Measurements from ENCODE around the gene UBE2D2. TPM values are rescaled to one million over a fixed set of nuclear protein-coding genes. Genes with fewer than 3 reads are reported as not detected.
A peak's percentile ranks its signal among the peaks of the same experiment; 100 is the strongest.
"Not testable (repeated sequence)": the region's sequence is repeated elsewhere in the genome, so short reads cannot be mapped to it uniquely, and the experiment has no call there.

The UBE2D2 gene
- total and polyA plus RNA-seq, 2 experiments from 2014 or later = 120 to 172 TPM

DNA sequence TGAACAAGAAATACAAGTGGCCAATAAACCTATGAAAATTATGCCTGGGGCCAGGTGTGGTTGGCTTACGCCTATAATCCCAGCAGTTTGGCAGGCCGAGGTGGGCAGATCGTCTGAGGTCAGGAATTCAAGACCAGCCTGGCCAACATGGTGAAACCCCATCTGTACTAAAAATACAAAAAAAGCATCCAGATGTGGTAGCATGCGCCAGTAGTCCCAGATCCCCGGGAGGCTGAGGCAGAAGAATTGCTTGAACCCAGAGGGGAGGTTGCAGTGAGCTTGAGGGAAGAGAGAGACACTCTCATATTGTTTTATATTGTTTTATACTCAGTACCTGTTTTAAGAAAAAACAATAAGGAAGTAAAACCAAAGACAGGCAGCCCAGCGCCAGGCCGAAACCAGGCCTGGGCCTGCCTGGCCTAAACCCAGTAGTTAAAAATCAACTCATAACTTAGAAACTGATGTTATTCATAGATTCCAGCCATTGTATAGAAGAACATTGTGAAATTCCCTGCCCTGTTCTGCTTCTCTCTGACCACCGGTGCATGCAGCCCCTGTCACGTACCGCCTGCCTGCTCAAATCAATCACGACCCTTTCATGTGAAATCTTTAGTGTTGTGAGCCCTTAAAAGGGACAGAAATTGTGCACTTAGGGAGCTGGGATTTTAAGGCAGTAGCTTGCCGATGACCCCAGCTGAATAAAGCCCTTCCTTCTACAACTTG is 35.4 kb upstream of the UBE2D2 start:
- Histone ChIP-seq H3K4me3 (peak overlapping the region; percentile 10; the same call in 1 of the 2 replicates), H3K4me1 (ENCODE audit: insufficient read depth) (peaks cover 72% of the 10 kb centered on the region), H3K4me2 (peak overlapping the region; percentile 71), H3F3A (replicated peaks; ENCODE audit: low read depth) (peaks cover 17% of the 10 kb centered on the region)
- peaks cover 64% of the 10 kb centered on the region for H3K4me1 Mint-ChIP-seq
- not testable (repeated sequence) for H3K27me3 ChIP-seq (ENCODE audit: insufficient read depth); H3K79me2 ChIP-seq (replicated peaks; ENCODE audit: insufficient read depth); H3K27ac ChIP-seq (ENCODE audit: low read depth); H3K4me3 Mint-ChIP-seq; H3K27ac Mint-ChIP-seq; H3K9me2 ChIP-seq (ENCODE audit: insufficient read depth); H2AFZ ChIP-seq; ATAC-seq; H3K36me3 ChIP-seq (ENCODE audit: insufficient read depth); DNase-seq (ENCODE audit: low spot score); H4K20me1 ChIP-seq (replicated peaks; ENCODE audit: insufficient read depth)
- H3K9me3 Mint-ChIP-seq = peaks cover 18% of the 10 kb centered on the region; the same call in 2 of the 3 replicates
- peaks cover 12% of the 10 kb centered on the region; the same call in 1 of the 3 replicates for H3K36me3 Mint-ChIP-seq (ENCODE audit: low read depth)
- peaks cover 13% of the 10 kb centered on the region for H3K27me3 Mint-ChIP-seq (ENCODE audit: insufficient read depth, low read depth, poor library complexity)

DNA sequence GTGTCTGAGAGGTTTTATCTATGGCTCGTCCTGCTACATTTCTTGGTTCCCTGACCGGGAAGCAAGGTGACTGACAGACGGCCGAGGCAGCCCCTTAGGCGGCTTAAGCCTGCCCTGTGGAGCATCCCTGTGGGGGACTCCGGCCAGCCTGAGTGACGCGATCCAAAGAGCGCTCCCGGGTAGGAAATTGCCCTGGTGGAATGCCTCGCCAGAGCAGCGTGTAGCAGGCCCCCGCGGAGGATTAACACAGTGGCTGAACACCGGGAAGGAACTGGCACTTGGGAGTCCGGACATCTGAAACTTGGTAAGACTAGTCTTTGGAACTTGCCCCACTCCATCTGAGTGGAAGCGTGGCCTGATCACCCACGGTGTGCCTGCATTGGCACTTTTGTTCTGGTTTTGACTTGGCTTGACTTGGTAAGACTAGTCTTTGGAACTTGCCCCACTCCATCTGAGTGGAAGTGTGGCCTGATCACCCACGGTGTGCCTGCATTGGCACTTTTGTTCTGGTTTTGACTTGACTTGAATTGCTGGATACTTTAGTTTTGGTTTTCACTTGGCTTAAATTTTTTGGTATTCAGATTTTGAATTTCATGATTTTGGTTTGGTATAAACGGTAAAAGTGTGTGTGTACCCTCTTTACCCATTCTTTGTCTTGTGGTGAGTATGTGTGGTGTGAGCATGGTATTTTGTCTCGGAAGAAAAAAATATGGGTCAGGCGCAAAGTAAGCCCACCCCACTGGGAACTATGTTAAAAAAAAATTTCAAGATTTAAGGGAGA is 34.6 kb upstream of the UBE2D2 start:
- peaks cover 62% of the 10 kb centered on the region for H3K4me1 Mint-ChIP-seq

GRCh38 chr5:139527090-139527470 is 34.1 kb upstream of the UBE2D2 start:
- H3K27me3 Mint-ChIP-seq (ENCODE audit: insufficient read depth, low read depth, poor library complexity) = peaks cover 14% of the 10 kb centered on the region
- H3K4me3 Mint-ChIP-seq = peak overlapping the region; percentile 11; the same call in 1 of the 3 replicates
- H3K4me3 ChIP-seq = not testable (repeated sequence)

More for the DNA sequence above, 34.6 kb upstream of the UBE2D2 start:
- Mint-ChIP-seq H3K9me3 (peaks cover 23% of the 10 kb centered on the region), H3K27me3 (ENCODE audit: insufficient read depth, low read depth, poor library complexity) (peaks cover 14% of the 10 kb centered on the region), H3K36me3 (ENCODE audit: low read depth) (peaks cover 15% of the 10 kb centered on the region; the same call in 1 of the 3 replicates), H3K4me3 (peak overlapping the region; percentile 11; the same call in 1 of the 3 replicates)
- peaks cover 67% of the 10 kb centered on the region for H3K4me1 ChIP-seq (ENCODE audit: insufficient read depth)
- H3K9me2 ChIP-seq (ENCODE audit: insufficient read depth); H3K27ac ChIP-seq (ENCODE audit: low read depth); H2AFZ ChIP-seq; H4K20me1 ChIP-seq (replicated peaks; ENCODE audit: insufficient read depth); H3K36me3 ChIP-seq (ENCODE audit: insufficient read depth); H3K27me3 ChIP-seq (ENCODE audit: insufficient read depth); ATAC-seq; H3K27ac Mint-ChIP-seq; H3K4me3 ChIP-seq; H3K79me2 ChIP-seq (replicated peaks; ENCODE audit: insufficient read depth): not testable (repeated sequence)
- peaks cover 17% of the 10 kb centered on the region for H3F3A ChIP-seq (replicated peaks; ENCODE audit: low read depth)
- peak overlapping the region; percentile 71 for H3K4me2 ChIP-seq
- peak; percentile 34 for DNase-seq (ENCODE audit: low spot score)

GRCh38 chr5:139527896-139528467 is 33.2 kb upstream of the UBE2D2 start:
- H3F3A ChIP-seq (replicated peaks; ENCODE audit: low read depth) = not testable (repeated sequence)

More at GRCh38 chr5:139527090-139527470, 34.1 kb upstream of the UBE2D2 start:
- not testable (repeated sequence) for H4K20me1 ChIP-seq (replicated peaks; ENCODE audit: insufficient read depth); DNase-seq (ENCODE audit: low spot score); H3K27me3 ChIP-seq (ENCODE audit: insufficient read depth); H3K27ac Mint-ChIP-seq; H3K27ac ChIP-seq (ENCODE audit: low read depth); H3K79me2 ChIP-seq (replicated peaks; ENCODE audit: insufficient read depth); H3K36me3 ChIP-seq (ENCODE audit: insufficient read depth); H3K9me2 ChIP-seq (ENCODE audit: insufficient read depth); ATAC-seq; H2AFZ ChIP-seq
- peaks cover 62% of the 10 kb centered on the region for H3K4me1 ChIP-seq (ENCODE audit: insufficient read depth)
- H3K4me2 ChIP-seq = peak overlapping the region; percentile 71; the same call in 1 of the 2 replicates
- peaks cover 15% of the 10 kb centered on the region for H3F3A ChIP-seq (replicated peaks; ENCODE audit: low read depth)
- peaks cover 15% of the 10 kb centered on the region; the same call in 1 of the 3 replicates for H3K36me3 Mint-ChIP-seq (ENCODE audit: low read depth)
- peaks cover 58% of the 10 kb centered on the region for H3K4me1 Mint-ChIP-seq
- H3K9me3 Mint-ChIP-seq = peaks cover 22% of the 10 kb centered on the region

GRCh38 chr5:139528695-139529094 is 32.4 kb upstream of the UBE2D2 start:
- H3K27ac ChIP-seq (ENCODE audit: low read depth); H3K4me3 ChIP-seq; H2AFZ ChIP-seq; H3K27me3 ChIP-seq (ENCODE audit: insufficient read depth); H3K27ac Mint-ChIP-seq; H3F3A ChIP-seq (replicated peaks; ENCODE audit: low read depth); ATAC-seq; DNase-seq (ENCODE audit: low spot score); H3K79me2 ChIP-seq (replicated peaks; ENCODE audit: insufficient read depth); H3K27me3 Mint-ChIP-seq (ENCODE audit: insufficient read depth, low read depth, poor library complexity); H3K4me3 Mint-ChIP-seq; H4K20me1 ChIP-seq (replicated peaks; ENCODE audit: insufficient read depth); H3K36me3 ChIP-seq (ENCODE audit: insufficient read depth); H3K9me2 ChIP-seq (ENCODE audit: insufficient read depth): not testable (repeated sequence)
- Mint-ChIP-seq H3K36me3 (ENCODE audit: low read depth) (peaks cover 15% of the 10 kb centered on the region; the same call in 1 of the 3 replicates), H3K9me3 (peaks cover 21% of the 10 kb centered on the region), H3K4me1 (peaks cover 49% of the 10 kb centered on the region)
- Histone ChIP-seq H3K4me2 (peak overlapping the region; percentile 58), H3K4me1 (ENCODE audit: insufficient read depth) (peaks cover 47% of the 10 kb centered on the region)

More at GRCh38 chr5:139527896-139528467, 33.2 kb upstream of the UBE2D2 start:
- not testable (repeated sequence) for H3K27ac Mint-ChIP-seq; DNase-seq (ENCODE audit: low spot score); H3K36me3 ChIP-seq (ENCODE audit: insufficient read depth); H3K27me3 Mint-ChIP-seq (ENCODE audit: insufficient read depth, low read depth, poor library complexity); H4K20me1 ChIP-seq (replicated peaks; ENCODE audit: insufficient read depth); H3K27me3 ChIP-seq (ENCODE audit: insufficient read depth); ATAC-seq; H3K4me3 ChIP-seq; H3K27ac ChIP-seq (ENCODE audit: low read depth); H3K79me2 ChIP-seq (replicated peaks; ENCODE audit: insufficient read depth); H3K9me2 ChIP-seq (ENCODE audit: insufficient read depth)
- peaks cover 55% of the 10 kb centered on the region for H3K4me1 Mint-ChIP-seq
- peaks cover 15% of the 10 kb centered on the region; the same call in 1 of the 3 replicates for H3K36me3 Mint-ChIP-seq (ENCODE audit: low read depth)
- H3K9me3 Mint-ChIP-seq = peaks cover 21% of the 10 kb centered on the region
- Histone ChIP-seq H3K4me2 (peak overlapping the region; percentile 58), H2AFZ (peak overlapping the region; percentile 15; the same call in 1 of the 2 replicates), H3K4me1 (ENCODE audit: insufficient read depth) (peaks cover 54% of the 10 kb centered on the region)
- H3K4me3 Mint-ChIP-seq = peak overlapping the region; percentile 50; the same call in 1 of the 3 replicates

DNA sequence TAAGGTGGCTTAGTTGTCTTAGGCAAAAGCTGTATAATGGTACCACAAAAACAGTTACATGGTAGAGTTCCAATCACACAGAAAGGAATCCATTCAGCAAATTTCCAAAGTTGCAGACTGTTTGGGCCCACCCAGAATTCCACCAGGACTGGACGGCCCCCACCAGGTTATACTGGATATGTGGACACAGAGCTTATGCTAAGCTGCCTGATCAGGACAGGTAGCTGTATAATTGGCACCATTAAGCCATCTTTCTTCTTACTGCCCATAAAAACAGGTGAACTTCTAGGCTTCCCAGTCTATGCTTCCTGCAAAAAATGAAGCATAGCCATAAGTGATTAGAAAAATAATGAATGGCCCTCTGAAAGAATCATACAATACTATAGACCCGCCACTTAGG is 31.1 kb upstream of the UBE2D2 start:
- not testable (repeated sequence) for H3K27me3 ChIP-seq (ENCODE audit: insufficient read depth); H3F3A ChIP-seq (replicated peaks; ENCODE audit: low read depth); H3K27ac Mint-ChIP-seq; H3K4me3 ChIP-seq; H3K27ac ChIP-seq (ENCODE audit: low read depth); H3K4me3 Mint-ChIP-seq; ATAC-seq; H2AFZ ChIP-seq; H3K4me2 ChIP-seq; H3K27me3 Mint-ChIP-seq (ENCODE audit: insufficient read depth, low read depth, poor library complexity); H4K20me1 ChIP-seq (replicated peaks; ENCODE audit: insufficient read depth); H3K9me2 ChIP-seq (ENCODE audit: insufficient read depth); H3K79me2 ChIP-seq (replicated peaks; ENCODE audit: insufficient read depth); DNase-seq (ENCODE audit: low spot score); H3K36me3 ChIP-seq (ENCODE audit: insufficient read depth)
- peaks cover 15% of the 10 kb centered on the region; the same call in 1 of the 3 replicates for H3K36me3 Mint-ChIP-seq (ENCODE audit: low read depth)
- H3K4me1 Mint-ChIP-seq = peaks cover 37% of the 10 kb centered on the region
- peaks cover 39% of the 10 kb centered on the region for H3K4me1 ChIP-seq (ENCODE audit: insufficient read depth)
- H3K9me3 Mint-ChIP-seq = peaks cover 21% of the 10 kb centered on the region
